Cardiac fibroblast (primary cell): ENCODE data around the gene RECQL5.

ENCODE experiments used
- DNase-seq, 2 donors: peaks; one replicate each; pipeline versions ENCODE4 v3.0.0 to v3.0.0-alpha.2; 2010; ENCODE audit warnings: low read depth in 2 of 2
- H3K4me3 ChIP-seq, 2 donors: replicated peaks in 1 of 2; 1 replicate in 1 of 2; 2 replicates in 1 of 2; pipeline ENCODE4 v1.5.1; 2011; ENCODE audit warnings: low read depth in 2 of 2, low read length in 2 of 2, mild to moderate bottlenecking in 2 of 2, moderate library complexity in 1 of 2
- CTCF ChIP-seq: IDR thresholded peaks from one replicate; pipeline ENCODE4 v1.5.1; 2011; ENCODE audit warnings: low read depth, mild to moderate bottlenecking, low read length, inconsistent platforms

Gene RECQL5

GRCh38 chr17:75688209-75688825, 21.4 kb upstream of the RECQL5 start:
- H3K4me3 ChIP-seq = no peak overlapping the region
- TF ChIP-seq CTCF = no peak
- peak; percentile 51 to 79 for DNase-seq

GRCh38 chr17:75685499-75685898, 18.5 kb upstream of the RECQL5 start:
- H3K4me3 ChIP-seq = no peak overlapping the region
- TF ChIP-seq CTCF = no peak
- no peak for DNase-seq

GRCh38 chr17:75684924-75685323, 18.0 kb upstream of the RECQL5 start:
- TF ChIP-seq CTCF = no peak
- no peak overlapping the region for H3K4me3 ChIP-seq
- peak in 1 of 2 donors; percentile 48 for DNase-seq

GRCh38 chr17:75684249-75684648, 17.3 kb upstream of the RECQL5 start:
- DNase-seq = peak in 1 of 2 donors; percentile 41
- no peak overlapping the region for H3K4me3 ChIP-seq
- TF ChIP-seq CTCF = no peak

GRCh38 chr17:75683583-75683982, 16.6 kb upstream of the RECQL5 start:
- H3K4me3 ChIP-seq = no peak overlapping the region
- no peak for TF ChIP-seq CTCF
- peak in 1 of 2 donors; percentile 82 for DNase-seq

- no peak for TF ChIP-seq CTCF
- H3K4me3 ChIP-seq = no peak overlapping the region
- peak; percentile 46 to 47 for DNase-seq
These were observed 14.3 kb upstream of the RECQL5 start for GRCh38 chr17:75681289-75681688.

GRCh38 chr17:75680431-75680830, 13.5 kb upstream of the RECQL5 start:
- no peak for DNase-seq
- TF ChIP-seq CTCF = no peak
- no peak overlapping the region for H3K4me3 ChIP-seq
